PC-3 (cell line): Measurements from ENCODE around the gene EN2. TPM values are rescaled to one million over a fixed set of nuclear protein-coding genes. Genes with fewer than 3 reads are reported as not detected.

Source experiments
- ATAC-seq: fragments of 200-7000 bp; cut with Tn5 transposase; 2 replicates; pipeline ENCODE4 v1.9.1; 2020; ENCODE audit warnings: mild to moderate bottlenecking, moderate library complexity
- BruUV-seq: library from RNA; stranded (reverse); fragments of 400-500 nt; replicated peaks from 2 replicates; lab custom pipeline; 2021; lab: Mats Ljungman, UMichigan
- CTCF ChIA-PET: fragments of 300-600 bp; sonication (Branson Sonifier 250); formaldehyde crosslinking; loops from one replicate; lab custom pipeline; 2022; ENCODE audit warnings: antibody characterized with exemption; lab: Charles Lee
- POLR2A ChIA-PET: fragments of 300-600 bp; sonication (Branson Sonifier 250); formaldehyde crosslinking; loops from one replicate; lab custom pipeline; 2022; ENCODE audit warnings: antibody characterized with exemption; ENCODE audit not compliant: unreplicated experiment; lab: Charles Lee
- DNase-seq: peaks from one replicate; pipeline ENCODE4 v3.0.0-alpha.2; 2015
- H2AFZ ChIP-seq: fragments of 300-600 bp; sonication (generic); 2 replicates; pipeline ENCODE4 v1.6.0; 2016; ENCODE audit warnings: antibody characterized with exemption, low read length
- H3F3A ChIP-seq: fragments of 300-600 bp; sonication (generic); one replicate; pipeline ENCODE4 v1.6.0; 2017; ENCODE audit warnings: antibody characterized with exemption, low read length, control low read depth, mild to moderate bottlenecking; ENCODE audit not compliant: unreplicated experiment
- H3K27ac ChIP-seq: fragments of 300-600 bp; sonication (generic); 2 replicates; pipeline ENCODE4 v1.5.1; 2016; ENCODE audit warnings: mild to moderate bottlenecking, low read length
- H3K27me3 ChIP-seq: fragments of 300-600 bp; sonication (generic); 2 replicates; pipeline ENCODE4 v1.6.1; 2016; ENCODE audit warnings: low read length, mixed read lengths
- H3K36me3 ChIP-seq: fragments of 300-600 bp; sonication (generic); 2 replicates; pipeline ENCODE4 v1.6.1; 2016; ENCODE audit warnings: low read depth, mixed run types, low read length, mixed read lengths
- H3K4me1 ChIP-seq: fragments of 300-600 bp; sonication (generic); 2 replicates; pipeline ENCODE4 v1.5.1; 2016; ENCODE audit warnings: low read length; ENCODE audit not compliant: insufficient read depth
- H3K4me2 ChIP-seq: fragments of 300-600 bp; sonication (generic); 2 replicates; pipeline ENCODE4 v1.6.0; 2016; ENCODE audit warnings: low read length
- H3K4me3 ChIP-seq: fragments of 300-600 bp; sonication (generic); 2 replicates; pipeline ENCODE4 v1.5.1; 2016; ENCODE audit warnings: mild to moderate bottlenecking, low read length, mixed read lengths
- H3K79me2 ChIP-seq: fragments of 300-600 bp; sonication (generic); 2 replicates; pipeline ENCODE4 v1.6.1; 2017; ENCODE audit warnings: low read length, mixed read lengths
- H3K9ac ChIP-seq: fragments of 300-600 bp; sonication (generic); 2 replicates; pipeline ENCODE4 v1.6.0; 2016; ENCODE audit warnings: mild to moderate bottlenecking, low read length
- H3K9me2 ChIP-seq: fragments of 300-600 bp; sonication (generic); replicated peaks from 2 replicates; pipeline ENCODE4 v1.6.1; 2016; ENCODE audit warnings: mixed run types, low read length, mixed read lengths
- H3K9me3 ChIP-seq: fragments of 300-600 bp; sonication (generic); 2 replicates; pipeline ENCODE4 v1.6.1; 2016; ENCODE audit warnings: low read length, mixed read lengths
- H4K20me1 ChIP-seq: fragments of 300-600 bp; sonication (generic); 2 replicates; pipeline ENCODE4 v1.6.1; 2016; ENCODE audit warnings: low read length, mixed read lengths
- EZH2 ChIP-seq: fragments of 300-600 bp; sonication (generic); IDR thresholded peaks from one replicate; pipeline ENCODE4 v1.6.1; 2017; ENCODE audit warnings: antibody characterized with exemption, mild to moderate bottlenecking, low read length; ENCODE audit not compliant: unreplicated experiment
- EZH2phosphoT487 ChIP-seq: fragments of 300-600 bp; sonication (generic); IDR thresholded peaks from 2 replicates; pipeline ENCODE4 v1.6.1; 2018; ENCODE audit warnings: mild to moderate bottlenecking, antibody characterized with exemption, low read length, borderline replicate concordance
- intact Hi-C: fragments of 100-400 bp; cut with micrococcal nuclease; formaldehyde crosslinking; loops from 2 replicates; pipeline ENCODE4 v1.9.0; 2023
- total RNA-seq: library from RNA; depleted of rRNA; stranded (reverse); fragments of >200 nt; gene quantifications from 2 replicates; pipeline ENCODE4 v1.2.3, GENCODE V29; 2014
- TF ChIP-seq, protein P1 (sequence below): fragments of 300-600 bp; sonication (generic); conservative IDR thresholded peaks from 2 replicates; pipeline ENCODE4 v1.5.1; 2017; ENCODE audit warnings: antibody characterized with exemption, low read depth, mild to moderate bottlenecking, low read length

Gene EN2
- total RNA-seq, 1 experiment from 2014 or later: 2.3 TPM

DNA sequence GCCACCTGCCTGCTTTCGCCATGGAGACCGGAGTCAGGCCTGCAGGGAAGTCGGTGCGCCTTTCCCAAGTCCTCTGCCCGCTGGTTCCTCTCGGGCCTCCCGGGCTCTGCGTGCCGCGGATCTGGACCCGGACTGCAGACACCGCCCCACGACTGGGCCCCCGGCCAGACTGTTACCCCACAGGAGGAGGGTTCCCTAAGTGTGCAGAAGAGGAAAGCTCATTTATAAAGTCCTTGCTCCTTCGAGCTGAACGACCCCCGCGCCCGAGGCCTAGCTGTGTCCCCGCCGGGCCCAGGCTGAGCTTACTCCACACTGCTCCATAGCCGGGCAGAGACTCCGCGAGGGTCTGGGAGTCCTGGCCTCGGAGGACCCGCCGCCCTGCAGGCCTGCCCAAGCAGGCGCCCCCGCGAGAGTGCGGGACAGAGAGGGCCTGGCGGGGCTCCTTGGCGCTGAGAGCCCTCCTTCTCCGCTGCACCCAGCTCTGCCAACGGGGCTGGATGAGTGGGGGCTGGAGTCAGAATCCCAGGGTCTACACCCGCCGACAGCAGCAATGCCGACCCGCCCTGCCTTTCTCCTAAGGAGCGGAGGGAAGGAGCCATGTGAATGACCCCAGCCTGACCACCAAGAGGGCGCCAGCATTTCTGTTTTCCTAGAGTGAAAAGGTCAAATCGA, 8.3 kb downstream of the EN2 start:
- Histone ChIP-seq H3K4me2 (no peak overlapping the region), H3K27ac (no peak overlapping the region), H3K79me2 (no peaks in the 10 kb centered on the region), H3K4me1 (no peaks in the 10 kb centered on the region), H3K27me3 (peaks cover 23% of the 10 kb centered on the region), H3K4me3 (no peak overlapping the region), H3K9me2 (no peaks in the 10 kb centered on the region), H3K9me3 (no peaks in the 10 kb centered on the region), H3K9ac (no peak overlapping the region), H4K20me1 (no peaks in the 10 kb centered on the region), H3K36me3 (no peaks in the 10 kb centered on the region), H3F3A (no peaks in the 10 kb centered on the region), H2AFZ (no peak overlapping the region)
- no TSS peak for BruUV-seq
- TF ChIP-seq EZH2: no peak
- CTCF ChIA-PET: no interaction called here
- DNase-seq: no peak
- intact Hi-C loops: no loop called here
- POLR2A ChIA-PET: no interaction called here
- no peak for ATAC-seq

DNA sequence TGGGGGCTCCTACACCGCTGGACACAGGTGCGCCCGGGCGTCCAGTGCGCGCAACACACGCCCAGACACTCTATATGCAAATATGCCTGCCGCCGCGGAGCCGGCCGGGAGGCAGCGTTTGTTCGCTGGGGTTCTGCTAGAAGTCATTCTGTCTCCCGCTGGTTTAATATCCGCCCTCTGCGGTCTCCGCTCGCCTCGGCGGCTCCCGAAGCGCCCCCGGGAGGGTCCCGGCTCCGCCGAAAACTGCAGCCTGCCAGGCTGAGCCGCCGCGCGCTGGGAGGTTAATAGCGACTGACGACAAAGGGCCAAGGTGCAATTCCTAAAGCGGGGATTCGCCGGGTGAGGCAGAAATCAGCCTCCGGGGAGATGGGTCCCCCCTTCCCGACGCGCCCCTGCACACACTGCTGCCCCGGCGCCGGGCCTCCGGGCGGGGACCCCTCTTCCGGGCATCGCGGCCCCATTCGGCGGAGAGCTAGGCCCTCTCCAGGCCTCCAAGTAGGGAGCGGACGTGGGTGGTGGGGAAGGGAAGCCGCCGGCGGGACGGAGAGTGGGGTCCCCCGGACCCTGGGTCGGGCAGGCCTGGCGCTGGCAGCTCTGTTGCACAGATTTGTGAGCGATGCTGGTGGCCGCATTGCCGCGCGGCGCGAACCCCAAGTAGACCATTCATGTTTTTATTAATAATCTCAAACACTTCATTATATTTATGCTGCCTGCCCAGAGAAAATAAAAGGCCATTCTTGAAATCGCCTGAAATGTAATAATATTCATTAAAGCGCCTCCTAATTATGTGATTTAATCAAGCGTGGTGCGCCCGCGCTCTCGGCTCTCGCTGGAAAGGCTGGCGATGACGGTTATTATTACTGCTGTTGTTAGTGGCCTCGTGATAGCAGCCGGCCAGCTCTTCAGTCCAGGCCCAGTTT, 9.1 kb downstream of the EN2 start:
- no TSS peak for BruUV-seq
- POLR2A ChIA-PET: no interaction called here
- H3K4me3 ChIP-seq: no peak overlapping the region
- no peaks in the 10 kb centered on the region for H3K9me3 ChIP-seq
- H3K27me3 ChIP-seq: peaks cover 30% of the 10 kb centered on the region
- intact Hi-C loops: no loop called here
- no peaks in the 10 kb centered on the region for H4K20me1 ChIP-seq
- no peak overlapping the region for H3K27ac ChIP-seq
- ATAC-seq (no peak), DNase-seq (no peak)
- no peak overlapping the region for H2AFZ ChIP-seq
- peaks cover 3% of the 10 kb centered on the region; the same call in 1 of the 2 replicates for H3K4me1 ChIP-seq
- H3K36me3 ChIP-seq: no peaks in the 10 kb centered on the region
- H3K9me2 ChIP-seq: no peaks in the 10 kb centered on the region
- no peak for TF ChIP-seq EZH2phosphoT487
- TF ChIP-seq, protein P1, sequence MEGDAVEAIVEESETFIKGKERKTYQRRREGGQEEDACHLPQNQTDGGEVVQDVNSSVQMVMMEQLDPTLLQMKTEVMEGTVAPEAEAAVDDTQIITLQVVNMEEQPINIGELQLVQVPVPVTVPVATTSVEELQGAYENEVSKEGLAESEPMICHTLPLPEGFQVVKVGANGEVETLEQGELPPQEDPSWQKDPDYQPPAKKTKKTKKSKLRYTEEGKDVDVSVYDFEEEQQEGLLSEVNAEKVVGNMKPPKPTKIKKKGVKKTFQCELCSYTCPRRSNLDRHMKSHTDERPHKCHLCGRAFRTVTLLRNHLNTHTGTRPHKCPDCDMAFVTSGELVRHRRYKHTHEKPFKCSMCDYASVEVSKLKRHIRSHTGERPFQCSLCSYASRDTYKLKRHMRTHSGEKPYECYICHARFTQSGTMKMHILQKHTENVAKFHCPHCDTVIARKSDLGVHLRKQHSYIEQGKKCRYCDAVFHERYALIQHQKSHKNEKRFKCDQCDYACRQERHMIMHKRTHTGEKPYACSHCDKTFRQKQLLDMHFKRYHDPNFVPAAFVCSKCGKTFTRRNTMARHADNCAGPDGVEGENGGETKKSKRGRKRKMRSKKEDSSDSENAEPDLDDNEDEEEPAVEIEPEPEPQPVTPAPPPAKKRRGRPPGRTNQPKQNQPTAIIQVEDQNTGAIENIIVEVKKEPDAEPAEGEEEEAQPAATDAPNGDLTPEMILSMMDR: no peak
- TF ChIP-seq EZH2: no peak
- no peak overlapping the region for H3K4me2 ChIP-seq
- no peak overlapping the region for H3K9ac ChIP-seq
- H3K79me2 ChIP-seq: no peaks in the 10 kb centered on the region
- H3F3A ChIP-seq: no peaks in the 10 kb centered on the region
- CTCF ChIA-PET: no interaction called here

DNA sequence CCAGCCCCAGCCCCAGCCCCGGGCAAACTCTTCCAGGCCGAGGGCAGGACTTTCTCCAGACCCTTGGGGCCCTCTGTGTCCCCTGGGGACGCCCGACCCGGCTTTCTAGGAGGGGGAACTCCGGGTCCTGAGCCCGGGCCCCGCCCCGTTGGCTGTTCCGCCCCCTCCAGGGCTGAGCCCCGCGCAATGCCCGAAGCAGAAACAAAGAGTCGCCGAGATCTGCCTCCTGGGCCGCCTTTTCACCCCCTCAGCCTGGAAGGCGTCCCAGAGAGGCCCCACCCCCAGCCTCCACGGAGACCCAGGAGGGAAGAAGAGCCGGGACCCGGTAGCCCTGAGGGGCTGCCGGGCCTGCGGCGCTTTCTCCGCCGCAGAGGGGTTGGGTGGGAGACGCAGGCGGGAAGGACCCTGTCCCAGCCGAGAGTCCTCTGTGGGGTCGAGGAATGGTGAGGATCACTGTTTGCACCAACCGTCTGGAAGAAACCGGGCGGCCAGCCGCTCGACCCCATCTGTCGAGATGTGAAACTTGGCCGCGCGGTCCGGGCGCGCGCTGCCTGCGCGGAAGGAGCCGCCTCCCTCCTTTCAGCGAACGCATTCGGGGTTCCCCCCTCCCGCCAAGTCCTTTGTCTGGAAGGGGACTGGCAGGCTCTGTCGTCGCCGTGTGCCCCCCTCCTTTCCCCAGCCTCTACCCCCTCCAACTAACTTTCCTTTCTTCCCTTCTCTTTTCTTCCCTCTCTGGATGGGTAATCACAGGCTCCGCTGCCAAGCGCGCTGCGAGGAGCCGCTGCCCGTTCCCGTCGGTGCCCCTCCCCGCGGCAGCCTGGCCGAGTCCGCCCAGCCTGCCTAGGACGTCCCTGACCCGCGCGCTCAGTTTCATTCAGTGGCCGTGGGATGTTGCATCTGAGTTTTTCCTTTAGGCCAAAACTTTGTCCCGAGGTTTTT, 10.2 kb downstream of the EN2 start:
- Histone ChIP-seq H3K79me2 (no peaks in the 10 kb centered on the region), H3F3A (no peaks in the 10 kb centered on the region), H3K27me3 (peaks cover 41% of the 10 kb centered on the region), H3K4me2 (no peak overlapping the region), H3K9me2 (no peaks in the 10 kb centered on the region), H3K9me3 (no peaks in the 10 kb centered on the region), H4K20me1 (no peaks in the 10 kb centered on the region), H3K4me1 (peaks cover 3% of the 10 kb centered on the region; the same call in 1 of the 2 replicates), H3K27ac (no peak overlapping the region), H2AFZ (no peak overlapping the region), H3K36me3 (no peaks in the 10 kb centered on the region), H3K9ac (no peak overlapping the region), H3K4me3 (no peak overlapping the region)
- DNase-seq: no peak
- intact Hi-C loops: no loop called here
- POLR2A ChIA-PET: no interaction called here
- CTCF ChIA-PET: no interaction called here
- no TSS peak for BruUV-seq
- no peak for TF ChIP-seq EZH2phosphoT487
- no peak for ATAC-seq
